NCI-H1092 treated with DMSO at 0.1 percent for 48 hours (cell line): ENCODE measurements around the gene ANKH.
"Not testable (repeated sequence)": the region's sequence is repeated elsewhere in the genome, so short reads cannot be mapped to it uniquely, and the experiment has no call there.

Experiments used
- DNase-seq: peaks from one replicate; lab custom pipeline; 2025; lab: John Stamatoyannopoulos, UW

Gene ANKH

DNA sequence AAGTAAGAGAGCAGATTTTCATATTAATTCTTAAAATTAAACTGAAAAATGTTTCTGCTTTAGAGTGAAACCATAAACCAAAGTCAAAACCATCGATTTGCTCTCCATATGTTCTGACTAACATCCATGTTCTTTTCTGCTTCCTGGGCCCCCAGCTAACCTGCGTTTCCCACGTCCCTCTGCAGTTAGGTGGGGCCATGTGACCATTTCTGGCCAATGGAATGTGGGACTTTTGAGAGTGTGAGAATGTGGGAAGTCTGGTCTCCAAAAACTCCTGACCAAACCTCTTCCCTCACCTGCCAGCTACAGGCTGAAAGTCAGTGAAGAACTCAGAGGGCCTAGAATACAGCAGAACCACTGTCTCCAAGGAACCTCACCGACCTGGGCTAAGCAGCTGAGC, 44.9 kb downstream of the ANKH start:
- DNase-seq, result no peak

DNA sequence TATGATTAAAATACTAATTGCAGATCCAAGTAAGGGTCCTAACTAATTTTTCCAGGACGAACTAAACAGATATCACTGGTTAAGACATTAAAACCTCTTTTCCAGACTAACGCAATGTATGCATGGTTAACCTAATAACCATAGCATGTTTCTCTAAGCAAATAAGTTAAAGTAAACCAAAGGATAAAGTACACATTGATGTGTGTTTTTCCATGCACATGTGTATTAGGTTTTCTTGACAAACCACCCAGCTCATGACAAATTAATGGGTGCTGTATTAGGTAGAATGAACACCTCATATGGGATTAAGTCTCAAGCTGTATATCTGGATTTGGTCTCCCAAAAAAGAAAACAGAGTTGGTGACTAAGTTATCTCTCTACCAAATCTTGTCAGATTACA, 45.6 kb downstream of the ANKH start:
- no peak for DNase-seq

DNA sequence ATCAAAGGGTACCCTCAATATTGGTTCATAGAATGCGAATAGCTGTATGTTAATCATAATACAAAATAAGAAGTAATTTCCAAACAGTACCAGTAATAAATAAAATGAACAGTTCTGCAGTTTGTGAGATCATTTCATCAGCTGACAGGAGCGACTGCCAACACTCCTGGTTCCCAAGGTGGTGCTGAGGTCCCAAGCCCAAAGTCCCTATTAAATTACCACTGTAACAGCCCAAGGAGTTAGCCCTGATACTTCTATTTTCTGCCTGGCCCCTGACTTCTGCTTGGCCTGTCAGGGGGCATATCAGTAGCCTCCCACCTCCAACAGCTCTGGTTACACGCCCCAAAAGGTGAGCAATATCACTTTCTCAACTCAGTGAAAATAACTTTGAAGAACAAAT, 47.1 kb downstream of the ANKH start:
- no peak for DNase-seq

DNA sequence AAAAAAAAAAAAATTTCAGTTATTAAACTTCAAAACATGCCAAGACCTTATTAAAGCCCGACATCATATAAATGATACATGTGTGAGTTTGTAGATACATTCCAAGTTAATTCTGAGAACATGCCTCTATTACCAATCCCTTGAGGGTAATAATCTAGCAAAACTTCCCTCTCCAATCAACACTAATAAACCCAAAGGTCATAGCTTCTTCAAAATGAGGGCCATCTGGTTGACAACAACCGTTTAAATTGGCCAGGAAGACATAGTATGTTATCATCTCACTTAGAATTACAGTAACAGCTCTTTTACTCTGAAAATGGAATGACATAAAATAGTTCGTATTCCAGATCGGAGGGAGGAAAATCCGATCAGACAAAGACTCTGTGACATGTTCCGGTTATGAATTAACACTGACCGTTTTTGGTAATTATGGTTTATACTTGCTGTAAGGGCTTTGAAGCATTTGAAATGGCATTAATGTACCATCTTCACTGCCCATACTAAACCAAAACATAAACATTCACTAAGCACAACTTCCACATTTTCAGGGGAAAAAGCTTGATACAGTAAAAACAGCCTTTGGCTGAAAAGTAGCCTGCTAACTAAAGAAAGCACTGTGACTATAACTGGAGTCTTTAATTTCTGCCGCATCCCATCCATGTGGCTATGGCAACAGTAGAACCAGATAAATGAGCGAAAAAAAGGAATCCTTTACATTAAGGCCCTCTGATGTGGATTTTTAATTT, 50.3 kb downstream of the ANKH start:
- DNase-seq, result no peak

DNA sequence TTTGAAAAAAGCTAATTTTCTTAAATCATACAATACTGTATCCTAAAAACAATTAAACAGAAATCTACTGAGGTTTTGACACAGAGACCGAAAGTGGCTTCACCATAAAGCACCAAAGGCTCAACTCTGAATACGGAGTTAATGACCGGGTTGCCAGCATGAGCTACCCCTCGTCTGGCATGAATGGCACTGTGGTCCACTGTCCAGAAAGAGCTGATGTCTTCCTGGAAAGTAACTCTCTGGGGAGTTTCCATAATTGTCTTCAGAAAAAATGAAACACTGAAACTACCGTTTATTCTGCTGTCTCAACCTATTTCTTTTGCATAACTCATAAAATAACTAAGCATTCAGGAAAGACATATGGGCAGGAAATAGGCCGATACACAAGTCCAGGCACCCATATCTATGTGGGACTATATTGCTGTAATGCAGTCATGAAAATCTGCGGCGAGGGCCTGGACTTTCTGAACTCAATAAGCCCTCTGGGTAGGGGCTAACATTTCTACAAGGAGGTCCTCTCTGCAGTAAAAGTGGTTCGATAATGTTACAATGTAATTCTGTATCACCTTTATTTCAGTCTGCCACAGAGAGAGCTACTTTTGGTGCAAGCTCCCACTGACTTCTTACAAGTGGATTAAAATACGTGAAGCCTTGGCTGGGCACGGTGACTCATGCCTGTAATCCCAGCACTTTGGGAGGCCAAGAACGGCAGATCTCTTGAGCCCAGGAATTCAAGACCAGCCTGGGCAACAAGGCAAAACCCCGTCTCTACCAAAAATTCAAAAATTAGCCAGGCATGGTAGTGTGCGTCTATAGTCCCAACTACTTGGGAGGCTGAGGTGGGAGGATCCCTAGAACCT, 52.4 kb downstream of the ANKH start:
- DNase-seq, result no peak

DNA sequence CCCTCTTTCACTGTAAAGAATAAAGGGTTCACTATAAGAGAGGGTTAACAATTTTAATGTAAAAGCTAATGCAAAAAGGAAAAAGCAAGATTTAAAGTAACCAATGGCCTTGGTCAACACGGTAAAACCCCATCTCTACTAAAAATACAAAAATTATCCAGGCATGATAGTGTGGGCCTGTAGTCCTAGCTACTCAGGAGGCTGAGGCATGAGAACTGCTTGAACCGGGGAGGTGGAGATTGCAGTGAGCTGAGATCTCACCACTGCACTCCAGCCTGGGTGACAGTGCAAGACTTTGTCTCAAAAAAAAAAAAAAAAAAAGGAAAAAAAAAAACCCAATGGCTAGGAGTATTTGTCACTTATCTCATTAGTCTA, 53.8 kb downstream of the ANKH start:
- DNase-seq, result not testable (repeated sequence)

DNA sequence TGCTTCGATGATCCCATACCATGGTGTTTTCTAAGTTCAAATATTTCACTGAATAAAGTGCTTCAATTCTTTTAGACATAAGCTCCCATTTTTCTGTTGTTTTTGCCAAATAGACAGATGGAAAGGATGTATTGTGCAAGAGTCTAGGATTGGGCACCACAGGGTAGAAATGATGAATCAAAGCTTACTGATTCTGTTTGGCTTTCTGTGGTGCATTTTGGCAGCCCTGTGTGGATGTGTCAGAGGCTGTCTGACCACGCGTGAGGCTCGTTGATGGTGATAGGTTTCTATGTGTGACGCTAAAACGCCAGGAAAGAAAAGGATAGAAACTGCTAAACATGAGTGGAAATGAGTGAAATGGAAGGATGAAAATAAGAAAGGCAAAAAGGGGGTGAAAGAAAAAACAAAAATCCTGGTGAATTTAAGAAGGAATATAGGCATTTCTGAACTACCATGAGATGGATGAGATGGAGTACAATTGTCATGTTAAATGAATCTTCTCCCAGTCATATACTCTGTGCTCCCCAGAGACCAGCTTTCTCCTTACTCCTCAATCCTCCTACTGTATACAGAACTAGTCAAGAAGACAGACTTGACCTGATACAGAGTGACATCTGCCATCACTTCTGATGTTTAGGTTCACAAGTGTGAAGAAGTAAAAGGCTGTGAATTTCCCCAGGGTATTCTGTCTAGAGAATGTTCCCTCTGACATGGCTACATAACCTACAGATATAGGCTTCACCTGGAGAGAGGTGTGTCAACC, 54.4 kb downstream of the ANKH start:
- no peak for DNase-seq

DNA sequence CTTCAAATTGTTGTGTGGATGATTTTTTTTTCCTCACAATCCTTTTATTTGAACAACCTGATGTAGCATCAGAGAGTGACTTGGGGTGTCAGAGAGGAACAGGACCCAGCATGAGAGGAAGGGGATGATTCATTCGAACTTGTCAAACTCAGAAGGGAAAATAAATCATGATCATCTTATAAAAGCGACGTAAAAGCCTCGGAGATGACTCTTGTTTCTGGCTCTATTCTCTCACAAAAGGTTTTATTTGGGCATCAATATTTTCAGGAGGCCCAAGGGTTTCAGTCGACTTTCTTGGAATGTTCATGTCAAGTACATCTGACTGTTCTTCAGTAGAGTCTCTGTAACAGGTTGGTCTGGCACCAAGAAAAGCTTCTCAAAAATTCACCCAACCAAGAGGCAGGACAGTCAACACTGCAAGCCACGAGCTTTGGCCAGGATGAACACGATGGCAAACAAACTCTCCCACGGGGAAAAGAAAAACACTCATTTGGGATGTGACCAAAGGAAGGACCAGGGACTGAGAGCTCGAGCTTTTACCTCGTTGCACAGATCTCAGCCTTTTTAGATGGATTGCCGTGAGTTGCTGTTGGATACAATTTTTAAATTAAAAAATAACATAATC, 55.1 kb downstream of the ANKH start:
- no peak for DNase-seq

DNA sequence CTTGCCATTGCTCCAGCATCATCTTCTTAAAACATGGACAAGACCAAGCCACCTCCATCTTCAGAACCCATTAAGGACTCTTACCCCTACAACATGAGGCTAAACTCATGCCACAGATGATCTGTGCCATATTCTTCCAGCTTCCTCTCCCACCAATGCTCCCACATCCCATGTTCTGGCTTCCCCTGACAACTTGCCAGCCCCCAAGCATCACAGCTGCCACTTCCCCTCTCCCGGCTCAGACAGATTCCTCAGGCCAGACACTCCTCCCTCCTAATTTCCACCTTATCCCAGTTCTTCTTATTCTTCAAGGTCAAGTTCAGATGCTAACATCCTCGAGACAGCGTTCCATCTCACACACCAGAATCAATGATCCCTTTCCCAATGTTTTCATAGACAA, 57.8 kb downstream of the ANKH start:
- DNase-seq, result no peak

DNA sequence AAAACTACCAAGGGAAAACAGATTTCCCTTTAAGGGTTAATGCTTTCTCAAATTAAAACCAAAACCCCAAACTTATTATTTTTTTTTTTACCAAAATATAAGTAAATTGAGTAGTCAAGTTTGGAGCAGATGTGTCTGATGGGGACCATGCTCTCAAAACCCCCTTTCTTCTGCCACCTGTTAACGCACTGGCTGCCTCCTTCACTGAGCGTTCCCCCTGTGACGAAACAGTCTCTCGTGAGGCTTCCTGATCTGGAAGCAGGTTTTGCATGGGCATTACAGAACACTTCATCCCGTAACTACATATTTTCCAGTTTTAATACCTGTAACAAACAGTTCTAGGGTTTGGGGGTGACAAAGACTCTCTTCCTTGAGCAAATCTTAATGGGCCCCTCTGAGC, 59.4 kb downstream of the ANKH start:
- DNase-seq, result no peak

DNA sequence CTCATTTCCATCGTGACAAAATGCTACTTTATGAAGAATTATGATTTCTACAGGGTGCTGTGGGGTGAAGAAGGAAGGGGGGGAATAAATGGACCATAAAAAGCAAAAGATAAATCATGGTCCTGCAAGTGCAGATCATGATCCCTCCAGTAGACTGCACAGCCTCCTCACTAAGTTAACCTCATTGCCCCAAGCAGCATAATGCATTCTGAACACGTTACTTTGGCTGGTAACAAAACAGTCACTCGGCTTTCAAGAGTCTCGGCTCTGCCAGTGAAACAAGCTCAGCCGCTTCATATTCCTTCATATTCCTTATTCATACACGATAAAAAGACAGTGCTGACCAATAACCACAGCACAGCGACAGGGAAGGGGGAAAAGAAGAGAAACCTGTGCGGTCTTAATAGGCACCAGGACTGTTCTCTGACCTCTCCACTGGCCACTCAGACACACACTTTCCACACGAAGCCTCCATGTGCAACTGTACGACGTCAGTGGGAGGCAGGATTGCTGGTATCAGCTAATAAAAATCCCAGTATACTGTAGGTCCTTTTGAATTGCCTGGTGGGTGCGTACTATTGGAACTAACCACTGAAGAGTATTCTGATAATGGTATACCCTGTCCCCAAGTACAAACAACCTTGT, 60.5 kb downstream of the ANKH start:
- no peak for DNase-seq

DNA sequence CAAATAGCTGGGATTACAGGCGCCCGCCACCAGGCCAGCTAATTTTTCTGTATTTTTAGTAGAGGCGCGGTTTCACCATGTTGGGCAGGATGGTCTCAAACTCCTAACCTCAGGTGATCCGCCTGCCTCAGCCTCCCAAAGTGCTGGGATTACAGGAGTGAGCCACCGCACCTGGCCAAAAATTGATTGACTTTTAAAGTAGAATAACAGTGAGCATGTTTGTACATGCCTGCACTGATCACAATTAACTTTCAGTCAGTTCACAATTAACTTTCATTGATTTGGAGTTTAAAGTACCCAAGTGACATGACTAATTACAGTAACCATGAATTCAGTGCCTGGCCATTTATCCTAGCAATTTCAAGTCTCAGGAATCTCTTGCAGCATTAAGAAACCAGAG, 61.3 kb downstream of the ANKH start:
- DNase-seq, result no peak

DNA sequence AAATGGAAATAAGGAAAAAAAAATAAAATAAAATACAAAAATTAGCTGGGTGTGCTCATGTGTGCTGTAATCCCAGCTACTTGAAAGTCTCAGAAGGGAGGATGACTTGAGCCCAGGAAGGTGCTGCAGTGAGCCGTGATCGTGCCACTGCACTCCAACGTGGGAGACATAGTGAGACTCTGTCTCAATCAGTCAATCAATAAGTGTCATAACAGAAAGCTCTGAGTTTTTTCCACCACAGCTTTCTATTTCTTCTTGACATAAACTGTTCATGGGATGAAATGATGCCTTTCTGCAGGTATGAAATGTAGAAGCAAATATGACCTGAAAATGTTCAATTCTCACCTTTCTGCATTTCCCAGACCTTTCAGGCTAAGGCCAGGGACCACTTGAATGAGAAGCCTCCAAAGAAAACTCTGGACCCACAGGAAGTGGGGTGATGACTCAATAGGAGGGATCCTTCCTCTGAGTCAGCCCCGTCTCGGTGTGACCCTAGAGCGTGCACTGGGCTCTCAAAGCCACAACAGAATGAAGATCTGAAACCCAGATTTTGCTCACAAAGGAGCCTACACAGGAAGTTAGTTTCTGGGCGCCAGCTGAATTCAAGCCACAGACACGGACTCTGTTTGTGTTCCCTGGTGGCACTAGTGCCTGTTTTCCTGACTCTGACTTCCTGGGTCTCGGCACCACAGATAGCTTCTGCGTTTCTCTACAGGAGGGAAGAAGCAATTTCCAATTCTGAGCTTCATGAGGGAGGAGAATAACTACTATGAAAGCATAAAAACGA, 62.0 kb downstream of the ANKH start:
- DNase-seq, result no peak

DNA sequence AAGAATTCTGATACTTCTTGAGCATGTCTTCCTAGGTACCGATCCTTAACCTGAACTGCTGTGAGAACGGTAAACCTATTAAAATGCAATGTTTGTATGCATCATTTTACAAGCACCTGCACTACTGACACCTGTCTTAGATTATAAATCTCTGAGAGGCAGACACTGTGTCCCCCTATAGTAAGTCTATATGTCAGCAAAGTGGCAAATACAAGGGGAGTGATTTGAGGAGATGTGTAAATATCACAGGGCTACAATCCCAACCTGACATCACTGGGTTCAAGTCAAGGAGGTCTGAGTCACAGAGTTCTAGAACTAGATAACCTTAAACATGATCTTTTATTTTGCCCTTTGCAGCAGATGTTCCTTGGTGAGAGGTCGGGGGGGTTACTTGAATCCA, 64.1 kb downstream of the ANKH start:
- DNase-seq, result no peak

DNA sequence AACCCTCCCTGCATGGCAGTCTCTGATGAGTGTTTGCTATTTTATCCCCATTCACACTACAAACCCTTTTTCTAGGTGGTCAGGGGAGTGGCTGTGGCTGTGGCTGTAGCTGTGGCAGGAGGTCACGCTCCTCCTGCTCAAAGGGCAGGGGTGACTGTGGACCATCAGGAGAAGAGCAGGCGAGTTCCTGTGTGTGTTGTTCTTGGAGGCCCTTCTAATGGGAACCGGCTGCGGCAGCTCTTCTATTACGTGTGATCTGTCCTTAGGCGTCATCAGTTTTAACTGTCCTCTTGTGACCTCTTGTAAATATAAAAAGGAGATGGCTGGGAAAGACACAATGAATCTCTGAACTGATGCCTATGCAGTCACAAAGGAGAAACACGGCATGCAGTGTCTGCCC, 65.1 kb downstream of the ANKH start:
- DNase-seq, result no peak

DNA sequence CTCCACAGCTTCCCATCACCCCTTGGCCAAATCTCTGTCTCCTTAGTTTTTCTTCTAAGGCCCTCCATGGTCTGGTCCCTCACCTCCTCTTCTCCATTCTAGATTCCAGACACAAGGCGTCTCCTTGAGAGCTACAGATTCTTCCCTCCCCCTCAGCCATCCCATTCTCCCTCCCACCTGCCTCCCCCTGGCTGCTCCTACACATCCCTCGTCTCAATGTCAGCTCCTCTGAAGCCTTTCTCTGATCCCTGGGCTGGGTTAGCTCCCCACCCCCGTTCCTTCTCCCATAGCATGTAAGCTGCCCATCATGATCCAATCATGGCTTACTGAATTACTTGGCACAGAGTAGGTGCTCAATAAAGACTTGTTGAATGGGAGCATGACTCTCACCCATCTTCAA, 69.0 kb downstream of the ANKH start:
- no peak for DNase-seq

DNA sequence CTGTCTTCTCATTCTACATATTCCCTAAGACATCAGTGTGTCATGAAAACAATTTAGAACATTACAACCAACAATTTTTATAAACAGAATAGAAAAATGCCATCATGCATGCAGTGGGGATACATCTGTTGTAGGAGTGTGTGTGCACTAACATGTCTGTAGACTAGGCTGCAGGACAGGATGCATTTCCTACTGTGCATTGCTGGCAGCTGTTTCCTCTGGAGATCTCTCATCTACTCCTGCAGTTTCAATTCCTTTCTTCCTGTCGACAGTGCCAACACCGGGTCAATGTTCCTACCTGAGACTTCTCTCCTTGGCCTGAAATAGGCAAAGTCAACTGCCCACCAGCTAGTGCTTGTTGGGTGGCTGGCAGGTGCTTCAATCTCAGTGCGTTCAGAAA, 69.8 kb downstream of the ANKH start:
- no peak for DNase-seq

DNA sequence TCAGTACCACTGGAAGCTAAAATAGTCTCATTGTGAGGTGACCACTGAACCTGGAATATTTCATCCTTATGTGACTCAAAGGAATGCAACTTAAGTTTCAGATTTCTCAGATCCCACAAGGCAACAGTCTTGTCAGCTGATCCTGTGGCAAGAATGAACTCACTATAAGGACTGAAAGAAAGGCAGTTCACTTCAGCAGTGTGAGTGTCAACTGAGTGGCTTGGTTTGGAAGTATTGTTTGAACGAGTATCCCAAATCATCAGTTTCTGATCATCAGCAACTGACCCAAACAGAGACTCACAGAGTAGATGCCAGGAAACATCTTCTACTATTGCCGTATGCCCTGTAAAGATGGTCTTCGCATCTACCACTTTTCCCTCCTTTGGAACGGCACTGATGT, 74.2 kb downstream of the ANKH start:
- not testable (repeated sequence) for DNase-seq

DNA sequence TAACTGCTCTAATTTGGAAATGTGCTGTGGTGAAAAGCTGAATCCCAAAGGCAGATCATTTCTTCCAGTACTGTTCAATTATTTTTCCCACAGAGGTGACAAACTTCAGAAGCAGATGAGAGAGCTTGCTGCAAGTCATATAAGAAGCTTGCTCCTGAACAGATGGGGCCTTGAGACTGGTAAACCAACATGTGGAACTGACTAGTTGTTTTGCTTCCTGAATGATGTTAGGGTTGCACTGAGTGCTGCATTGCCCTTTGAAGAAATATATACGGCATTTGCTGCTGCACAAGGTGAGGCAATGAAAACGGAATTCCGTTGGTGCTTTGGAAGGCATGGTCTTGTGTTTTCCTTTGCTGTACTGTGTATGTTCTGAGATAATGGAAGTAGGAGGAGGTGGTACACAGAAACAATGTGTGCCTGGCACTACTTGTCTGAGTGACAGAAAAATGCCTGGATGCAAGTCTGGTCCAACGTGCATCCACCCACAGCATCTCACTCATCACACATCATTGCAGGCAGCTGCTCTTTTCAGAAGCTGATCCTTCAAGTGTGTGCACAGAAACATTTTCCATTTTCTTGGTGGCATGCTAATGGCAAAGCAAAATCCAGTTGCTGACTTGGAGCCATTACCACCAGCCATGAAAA, 76.9 kb downstream of the ANKH start:
- DNase-seq, result no peak

DNA sequence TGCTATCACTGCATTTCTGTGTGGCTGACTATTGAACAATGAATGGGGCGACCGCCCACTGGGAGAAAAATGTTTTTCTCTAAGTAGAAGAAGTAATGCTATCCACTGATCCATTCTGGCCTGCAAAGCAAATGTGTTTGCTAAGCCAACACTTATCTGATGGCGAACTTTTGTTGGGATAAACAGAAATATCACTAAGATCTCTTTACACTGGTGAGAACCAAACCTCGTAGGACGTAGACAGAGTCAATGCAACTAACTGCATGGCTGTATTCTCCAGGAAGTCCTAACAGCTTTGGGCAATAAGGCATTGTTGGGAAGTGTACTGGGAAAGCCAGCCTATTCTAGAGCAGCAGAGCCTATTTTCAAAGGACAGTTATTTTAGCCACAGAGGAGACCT, 77.7 kb downstream of the ANKH start:
- peak; percentile 3 for DNase-seq

DNA sequence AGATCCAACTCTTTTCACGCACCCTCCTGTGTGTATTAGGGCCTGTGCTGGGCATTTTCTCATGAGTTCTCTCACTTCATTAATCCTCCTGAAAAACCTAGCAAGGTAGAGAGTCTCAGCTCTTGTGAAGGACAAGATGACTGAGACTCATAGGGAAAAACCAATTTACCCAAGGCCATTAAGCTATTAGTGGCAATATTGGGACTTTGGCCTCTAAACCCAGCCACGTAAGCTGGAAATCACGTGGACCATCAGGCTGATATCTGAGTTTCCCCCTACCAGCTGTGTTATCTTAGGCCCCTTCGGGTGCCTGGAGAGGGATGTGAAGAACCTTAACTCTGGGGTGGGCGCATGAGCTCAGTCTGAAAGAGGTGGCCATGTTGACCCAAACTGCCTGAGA, 80.7 kb downstream of the ANKH start:
- no peak for DNase-seq
